22Rv1 (cell line): ENCODE measurements around the gene RICTOR.

Experiments
- ZFX ChIP-seq: fragments of 450-650 bp; IDR thresholded peaks from 2 replicates; pipeline ENCODE4 v1.6.1; 2017; ENCODE audit warnings: antibody characterized with exemption, borderline replicate concordance
- TF ChIP-seq, protein P1 (sequence below): fragments of 450-650 bp; IDR thresholded peaks from 2 replicates; pipeline ENCODE4 v1.5.1; 2017; ENCODE audit warnings: mild to moderate bottlenecking

DNA sequence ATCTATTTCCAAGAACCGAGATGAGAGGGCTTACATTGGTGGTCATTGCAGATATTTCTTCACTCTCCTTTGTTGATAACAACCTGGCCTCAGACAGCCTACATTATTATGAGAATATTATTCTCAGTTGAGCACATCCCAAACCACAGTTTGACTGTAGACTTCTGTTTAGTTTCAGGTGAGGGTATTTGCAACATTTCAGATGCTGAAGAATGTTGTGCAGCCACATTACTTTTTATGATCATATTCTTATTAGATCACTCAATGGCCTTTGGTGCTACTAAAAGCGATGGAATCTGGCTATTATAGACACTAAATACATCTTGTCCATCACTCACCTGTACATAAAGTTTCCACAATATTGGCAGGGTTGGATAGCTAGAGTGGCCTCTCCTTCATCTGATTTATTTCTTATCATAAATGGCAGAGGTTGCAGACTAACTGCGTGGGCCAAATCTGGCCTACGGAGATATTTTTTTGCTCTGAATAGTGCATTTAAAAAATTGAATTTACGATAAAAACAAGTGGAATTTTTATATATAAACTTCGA, 26.2 kb upstream of the RICTOR start:
- TF ChIP-seq, protein P1, sequence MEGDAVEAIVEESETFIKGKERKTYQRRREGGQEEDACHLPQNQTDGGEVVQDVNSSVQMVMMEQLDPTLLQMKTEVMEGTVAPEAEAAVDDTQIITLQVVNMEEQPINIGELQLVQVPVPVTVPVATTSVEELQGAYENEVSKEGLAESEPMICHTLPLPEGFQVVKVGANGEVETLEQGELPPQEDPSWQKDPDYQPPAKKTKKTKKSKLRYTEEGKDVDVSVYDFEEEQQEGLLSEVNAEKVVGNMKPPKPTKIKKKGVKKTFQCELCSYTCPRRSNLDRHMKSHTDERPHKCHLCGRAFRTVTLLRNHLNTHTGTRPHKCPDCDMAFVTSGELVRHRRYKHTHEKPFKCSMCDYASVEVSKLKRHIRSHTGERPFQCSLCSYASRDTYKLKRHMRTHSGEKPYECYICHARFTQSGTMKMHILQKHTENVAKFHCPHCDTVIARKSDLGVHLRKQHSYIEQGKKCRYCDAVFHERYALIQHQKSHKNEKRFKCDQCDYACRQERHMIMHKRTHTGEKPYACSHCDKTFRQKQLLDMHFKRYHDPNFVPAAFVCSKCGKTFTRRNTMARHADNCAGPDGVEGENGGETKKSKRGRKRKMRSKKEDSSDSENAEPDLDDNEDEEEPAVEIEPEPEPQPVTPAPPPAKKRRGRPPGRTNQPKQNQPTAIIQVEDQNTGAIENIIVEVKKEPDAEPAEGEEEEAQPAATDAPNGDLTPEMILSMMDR, result no peak
- no peak for TF ChIP-seq ZFX
